GM18873 (cell line): ENCODE results near the gene RHBDL1.
A peak's percentile ranks its signal among the peaks of the same experiment; 100 is the strongest.

ENCODE experiments used
- ATAC-seq: cut with Tn5 transposase; IDR thresholded peaks from one replicate; pipeline ENCODE4 v1.9.1; 2021; ENCODE audit warnings: mild to moderate bottlenecking, moderate library complexity, moderate number of reproducible peaks; ENCODE audit not compliant: unreplicated experiment, low FRiP score

Gene RHBDL1

DNA sequence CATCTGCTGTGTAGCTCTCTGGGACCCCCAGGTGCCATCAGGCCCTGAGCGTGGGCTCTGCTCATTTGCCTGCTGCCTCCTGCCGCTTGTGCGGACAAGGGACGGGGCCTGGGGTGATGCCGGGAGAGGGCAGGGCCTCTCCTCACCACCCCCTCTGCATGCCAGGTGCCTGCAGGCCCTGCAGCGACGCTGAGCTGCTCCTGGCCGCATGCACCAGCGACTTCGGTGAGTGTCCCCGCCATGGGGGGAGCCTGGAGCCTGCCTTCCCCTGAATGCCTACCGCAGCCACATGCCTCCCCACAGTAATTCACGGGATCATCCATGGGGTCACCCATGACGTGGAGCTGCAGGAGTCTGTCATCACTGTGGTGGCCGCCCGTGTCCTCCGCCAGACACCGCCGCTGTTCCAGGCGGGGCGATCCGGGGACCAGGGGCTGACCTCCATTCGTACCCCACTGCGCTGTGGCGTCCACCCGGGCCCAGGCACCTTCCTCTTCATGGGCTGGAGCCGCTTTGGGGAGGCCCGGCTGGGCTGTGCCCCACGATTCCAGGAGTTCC is 41.4 kb downstream of the RHBDL1 start:
- no peak for ATAC-seq

DNA sequence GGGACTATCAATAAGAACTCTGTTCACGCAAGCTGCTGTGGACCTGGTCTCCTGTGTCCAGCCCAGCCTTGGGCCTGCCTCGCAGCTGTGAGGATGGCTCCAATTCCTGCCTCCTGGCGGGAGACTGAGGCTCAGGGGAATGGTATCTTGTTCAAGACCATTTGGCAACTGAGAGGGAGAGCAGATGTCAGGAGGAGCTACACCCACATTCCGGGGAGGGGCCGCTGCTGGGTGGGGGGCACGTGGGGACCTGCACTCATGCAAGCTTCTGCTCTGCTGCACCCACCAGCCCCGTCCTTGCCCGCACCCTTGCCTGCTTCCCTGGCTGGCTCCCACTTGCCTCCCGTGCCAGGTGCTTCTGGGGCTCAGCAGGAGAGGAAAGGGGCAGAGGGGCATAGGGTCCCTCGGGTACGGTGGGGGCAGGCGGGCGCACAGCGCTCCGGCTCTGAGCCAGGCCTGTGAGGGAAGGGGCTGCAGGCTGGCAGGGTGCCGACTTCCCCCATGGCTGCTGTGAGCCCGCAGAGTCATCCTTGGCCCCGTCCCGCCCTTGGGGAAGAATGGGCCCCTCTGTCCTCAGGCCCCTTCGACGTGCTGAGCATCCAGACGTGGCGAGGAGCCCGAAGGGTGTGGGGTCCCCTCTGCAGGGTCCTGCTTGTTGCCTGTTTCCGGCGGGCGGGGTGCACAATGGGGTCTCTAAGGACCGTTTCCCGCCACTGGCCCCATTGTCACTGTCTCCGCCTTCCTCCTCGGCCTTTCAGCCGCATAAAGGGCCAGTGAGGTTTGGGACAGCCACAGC is 42.2 kb downstream of the RHBDL1 start:
- no peak for ATAC-seq

DNA sequence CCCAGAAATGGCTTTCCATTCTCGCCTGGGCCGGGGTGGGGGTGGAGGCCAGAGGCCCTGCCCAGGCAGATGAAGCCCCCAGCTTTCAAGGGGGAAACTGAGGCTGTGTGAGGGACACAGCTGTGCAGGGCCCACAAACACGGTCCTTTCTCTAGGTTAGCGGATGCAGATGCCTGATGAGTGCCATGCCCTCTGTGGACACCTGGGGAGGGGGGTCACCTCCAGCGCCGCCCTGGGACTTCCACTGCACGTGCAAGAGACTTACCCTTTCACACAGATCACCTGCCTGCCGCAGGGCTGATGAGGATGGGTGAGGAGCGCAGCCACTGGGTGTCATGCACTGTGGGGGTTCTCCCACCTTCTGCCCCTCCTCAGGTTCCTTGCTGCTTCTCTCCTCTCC is 42.9 kb downstream of the RHBDL1 start:
- ATAC-seq: no peak

DNA sequence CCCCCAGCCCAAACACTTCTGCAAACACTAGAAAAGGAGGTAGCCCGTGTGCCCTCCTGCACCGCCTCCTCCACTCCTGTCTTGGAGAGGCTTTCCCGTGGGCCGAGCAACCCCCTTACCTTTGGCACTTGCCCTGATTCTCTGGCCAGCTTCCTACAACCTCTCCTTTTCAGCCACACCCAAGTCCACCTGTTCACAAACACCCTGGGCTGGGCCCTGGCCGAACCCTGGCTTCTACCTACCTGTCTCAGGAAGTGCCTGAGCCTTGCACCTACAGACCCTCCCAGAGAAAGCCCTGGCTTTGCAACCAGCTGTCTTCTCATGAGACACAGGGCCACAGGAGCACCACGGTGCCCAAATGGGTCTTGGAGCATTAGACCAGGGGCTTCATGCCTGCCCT is 43.5 kb downstream of the RHBDL1 start:
- no peak for ATAC-seq

DNA sequence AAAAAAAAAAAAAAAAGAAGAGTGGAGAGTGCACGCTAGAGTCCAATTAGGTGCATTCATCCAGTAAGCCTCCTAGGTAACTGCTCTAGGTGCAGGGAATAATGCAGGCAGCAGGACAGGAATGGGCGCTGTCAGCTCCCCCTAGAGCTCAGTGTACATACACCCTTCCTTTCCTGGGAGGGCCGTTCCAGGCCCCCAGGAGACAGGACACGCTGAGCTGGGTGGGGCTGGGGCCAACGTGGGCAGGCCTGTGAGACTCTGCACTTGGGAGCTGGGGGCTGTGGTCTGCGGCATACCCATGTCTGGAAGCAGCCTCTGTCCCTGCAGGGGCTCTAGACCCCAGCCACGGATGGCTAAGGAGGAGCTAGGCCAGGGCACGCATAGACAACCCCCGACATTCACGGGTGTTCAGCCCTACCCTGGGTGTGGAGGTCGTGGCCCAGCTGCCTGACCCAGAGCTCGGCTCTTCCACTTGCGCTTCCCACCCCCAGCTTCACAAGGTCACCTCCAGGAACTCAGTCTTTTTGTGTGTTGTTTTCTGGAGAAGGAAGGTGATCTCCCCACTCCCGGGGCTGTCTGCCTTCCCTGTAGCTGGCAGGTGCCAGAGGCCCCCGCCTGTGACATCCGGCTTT is 44.5 kb downstream of the RHBDL1 start:
- ATAC-seq: no peak

DNA sequence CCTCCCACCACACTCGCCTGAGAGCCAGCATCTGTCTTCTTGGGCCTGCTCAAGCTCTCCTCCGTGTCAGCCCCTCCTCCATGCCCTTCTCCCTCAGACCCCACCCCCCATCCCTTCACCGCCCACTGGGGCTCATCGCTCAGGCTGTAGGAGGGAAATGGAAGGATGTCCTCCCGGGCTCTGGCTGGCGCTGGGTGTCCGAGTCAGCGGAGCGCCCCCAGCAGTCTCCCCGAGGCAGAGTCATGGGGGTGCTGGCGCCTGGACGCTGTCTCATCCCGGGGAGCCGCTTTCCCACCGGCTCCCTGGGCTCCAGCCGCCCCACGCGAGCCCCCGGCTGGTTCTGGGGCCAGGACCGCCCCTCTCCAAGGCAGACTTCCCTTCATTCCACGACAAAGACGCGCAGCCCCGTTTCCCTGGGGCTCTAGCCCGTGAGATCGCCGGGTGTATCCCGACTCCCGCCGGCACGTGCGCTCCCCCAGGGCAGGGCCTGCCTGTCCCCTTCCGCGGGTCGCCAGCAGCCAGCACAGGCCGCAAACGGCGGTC is 45.0 kb downstream of the RHBDL1 start:
- peak; percentile 3 for ATAC-seq

DNA sequence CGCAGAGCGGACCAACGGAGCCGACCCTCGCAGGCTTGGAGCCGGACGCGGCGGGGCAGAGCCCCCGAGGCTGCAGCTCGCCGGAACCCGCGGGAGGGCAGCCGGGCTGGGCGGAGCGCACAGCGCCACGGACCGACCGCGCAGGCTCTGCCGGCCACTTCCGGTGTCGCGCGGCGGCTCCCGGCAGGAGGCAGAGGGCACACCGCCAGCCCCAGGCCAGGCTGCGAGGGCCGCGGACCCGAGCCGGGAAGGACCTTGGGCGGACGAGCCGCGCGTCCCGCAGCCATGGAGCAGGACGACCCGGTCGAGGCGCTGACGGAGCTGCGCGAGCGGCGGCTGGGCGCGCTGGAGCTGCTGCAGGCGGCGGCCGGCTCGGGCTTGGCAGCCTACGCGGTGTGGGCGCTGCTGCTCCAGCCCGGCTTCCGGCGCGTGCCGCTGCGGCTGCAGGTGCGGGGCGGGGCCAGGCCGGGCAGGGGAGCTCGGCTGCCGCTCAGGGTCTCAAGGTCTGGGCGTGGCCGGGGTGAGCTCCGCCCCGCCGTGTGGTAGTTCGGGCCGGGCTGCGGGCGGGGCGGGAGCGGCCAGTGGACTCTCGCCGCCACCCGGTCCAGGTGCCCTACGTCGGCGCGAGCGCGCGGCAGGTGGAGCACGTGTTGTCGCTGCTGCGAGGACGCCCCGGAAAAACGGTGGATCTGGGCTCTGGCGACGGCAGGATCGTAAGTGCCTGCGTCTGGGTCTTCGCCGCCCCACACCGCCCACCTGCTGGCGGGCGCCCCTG is 45.7 kb downstream of the RHBDL1 start, which contains the start of gene ANTKMT:
TSS of gene ANTKMT (plus strand) at position 157 of the 775 bp plus-strand sequence. CDS start at position 286, 129 bp downstream.
- peak; percentile 47 for ATAC-seq

DNA sequence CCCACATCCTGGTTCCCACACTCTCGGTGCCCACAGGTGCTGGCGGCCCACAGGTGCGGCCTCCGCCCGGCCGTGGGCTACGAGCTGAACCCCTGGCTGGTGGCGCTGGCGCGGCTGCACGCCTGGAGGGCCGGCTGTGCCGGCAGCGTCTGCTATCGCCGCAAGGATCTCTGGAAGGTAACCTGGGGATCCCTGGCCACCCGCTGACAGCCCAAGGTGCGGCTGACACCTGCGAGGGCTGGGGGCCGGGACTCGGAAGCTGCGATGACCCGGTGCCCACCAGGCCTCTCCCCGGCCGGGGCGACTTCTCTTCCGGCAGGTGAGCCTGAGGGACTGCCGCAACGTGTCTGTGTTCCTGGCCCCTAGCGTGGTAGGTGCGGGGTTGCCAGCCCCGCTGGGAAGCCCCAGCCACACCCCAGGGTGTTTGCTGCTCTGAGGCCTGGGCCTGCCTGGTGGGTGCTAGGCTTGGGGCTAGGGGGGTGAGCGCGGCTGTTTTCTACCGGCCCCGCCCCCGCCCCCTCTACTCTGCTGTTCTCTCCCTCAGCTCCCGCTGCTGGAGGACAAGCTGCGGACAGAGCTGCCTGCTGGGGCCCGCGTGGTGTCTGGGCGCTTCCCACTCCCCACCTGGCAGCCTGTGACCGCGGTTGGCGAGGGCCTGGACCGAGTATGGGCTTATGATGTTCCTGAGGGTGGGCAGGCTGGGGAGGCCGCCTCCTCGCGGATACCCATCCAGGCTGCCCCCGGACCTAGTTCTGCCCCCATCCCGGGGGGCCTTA is 46.5 kb downstream of the RHBDL1 start:
- no peak for ATAC-seq

DNA sequence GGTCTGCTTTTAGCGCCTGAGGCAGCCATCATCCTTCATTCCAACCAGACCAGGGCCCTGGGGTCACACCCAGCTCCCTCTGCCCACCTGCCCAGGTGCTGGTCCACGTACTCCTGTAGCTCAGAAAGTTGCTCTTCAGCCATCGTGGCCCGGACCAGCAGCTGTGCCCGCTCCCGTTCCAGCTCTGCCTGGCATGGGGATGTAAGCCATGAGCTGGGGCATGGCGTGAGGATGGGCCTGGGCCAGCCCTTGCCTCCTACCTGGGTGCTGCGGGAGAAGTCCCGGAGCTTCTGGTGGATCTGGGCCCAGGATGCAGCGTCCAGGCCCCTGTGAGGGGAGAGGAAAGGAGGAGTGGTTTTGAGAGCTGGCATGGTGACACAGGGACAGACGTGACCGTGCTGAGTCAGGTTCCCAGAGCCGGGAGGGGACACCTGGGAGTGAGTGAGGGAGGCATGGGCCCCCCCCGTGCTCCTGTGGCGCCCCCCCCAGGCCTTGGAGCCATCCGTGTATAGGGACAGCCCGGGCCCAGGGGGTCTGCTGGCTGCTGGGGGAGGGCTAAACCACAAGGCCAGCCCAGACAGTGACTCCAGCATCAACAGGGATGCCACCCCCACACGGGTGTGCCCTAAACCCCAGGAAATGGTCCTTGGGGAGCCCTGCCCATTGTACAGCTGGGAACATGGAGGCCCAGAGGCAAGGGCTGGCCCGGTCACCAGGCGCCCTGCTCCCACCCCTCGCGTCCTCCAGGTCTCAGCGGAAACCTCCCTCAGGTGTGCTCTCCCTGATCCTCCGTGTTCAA is 47.6 kb downstream of the RHBDL1 start:
- ATAC-seq: no peak

DNA sequence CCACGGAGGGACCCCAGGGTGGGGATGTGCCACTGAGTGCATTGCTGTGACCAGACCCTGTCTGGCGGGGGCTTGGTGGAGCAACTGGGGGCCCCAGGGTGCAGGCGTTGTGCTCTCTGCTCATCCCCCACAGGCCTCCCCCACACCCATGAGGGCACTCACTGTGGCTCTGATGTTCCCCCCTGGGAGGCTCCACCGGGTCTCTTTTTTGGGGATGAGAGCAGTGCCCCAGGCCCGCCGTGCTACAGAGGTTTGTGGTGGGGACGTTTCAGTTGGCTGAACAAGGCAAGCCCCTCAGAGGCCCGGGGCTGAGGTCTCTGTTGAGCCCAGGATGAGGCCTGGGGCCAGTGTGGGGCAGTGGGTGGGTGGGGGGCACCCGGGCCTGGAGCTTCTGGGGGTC is 48.2 kb downstream of the RHBDL1 start:
- ATAC-seq: no peak

DNA sequence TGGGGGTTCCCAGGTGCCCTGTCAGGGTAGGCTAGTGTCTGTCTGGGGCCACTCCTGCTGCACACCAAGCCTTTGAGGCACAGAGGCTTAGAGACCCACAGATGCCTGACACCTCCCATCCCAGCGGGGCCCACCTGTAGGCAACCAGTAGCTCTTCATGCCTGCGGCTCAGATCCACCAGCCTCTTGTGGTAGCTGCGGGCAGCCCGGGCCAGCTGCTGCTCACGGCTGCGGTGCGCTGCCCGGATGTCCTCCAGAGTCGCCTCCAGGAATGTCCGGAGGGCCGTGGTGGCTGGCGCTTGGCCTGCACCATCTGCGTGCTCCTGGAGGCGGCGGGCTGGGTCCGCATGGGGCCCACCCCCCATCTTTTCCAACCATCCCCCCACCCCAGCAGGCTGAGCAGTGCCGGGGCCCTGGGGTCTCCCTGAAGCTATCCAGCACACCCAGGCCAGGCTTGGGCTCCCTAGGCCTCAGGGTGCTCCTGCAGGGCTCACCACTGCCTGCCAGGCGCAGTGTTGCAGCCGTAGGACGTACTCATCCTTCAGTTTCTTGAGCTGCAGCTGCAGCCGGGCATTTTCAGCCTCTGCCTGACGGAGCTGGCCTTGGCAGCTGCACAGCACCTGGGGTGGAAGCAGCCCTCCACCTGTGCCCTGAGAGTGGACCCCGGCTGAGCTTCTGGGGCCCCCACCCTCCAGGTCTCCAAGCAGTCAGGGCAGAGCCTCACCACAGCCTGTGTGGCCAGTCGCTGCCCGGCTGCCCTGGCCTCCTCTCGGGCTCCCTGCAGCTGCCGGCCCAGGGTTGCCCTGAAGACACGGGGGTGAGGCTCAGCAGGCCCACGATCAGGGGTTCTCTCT is 48.9 kb downstream of the RHBDL1 start:
- no peak for ATAC-seq

DNA sequence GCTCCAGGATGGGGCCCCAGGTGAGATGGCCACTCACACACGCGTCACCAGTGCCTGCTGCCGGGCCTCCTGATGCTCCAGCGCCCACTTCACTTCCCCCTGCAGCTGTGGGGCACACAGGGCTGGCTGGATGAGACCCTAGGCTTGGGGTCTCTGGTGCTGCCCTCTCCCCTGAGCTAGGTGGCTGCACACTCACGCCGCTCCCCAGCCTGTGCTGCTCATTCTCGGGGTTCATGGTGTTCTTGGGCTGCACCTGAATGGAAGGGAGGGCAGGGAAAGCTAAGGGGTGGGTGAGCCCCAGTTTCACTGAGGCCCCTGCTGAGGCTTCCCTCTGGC is 49.5 kb downstream of the RHBDL1 start:
- ATAC-seq: no peak

DNA sequence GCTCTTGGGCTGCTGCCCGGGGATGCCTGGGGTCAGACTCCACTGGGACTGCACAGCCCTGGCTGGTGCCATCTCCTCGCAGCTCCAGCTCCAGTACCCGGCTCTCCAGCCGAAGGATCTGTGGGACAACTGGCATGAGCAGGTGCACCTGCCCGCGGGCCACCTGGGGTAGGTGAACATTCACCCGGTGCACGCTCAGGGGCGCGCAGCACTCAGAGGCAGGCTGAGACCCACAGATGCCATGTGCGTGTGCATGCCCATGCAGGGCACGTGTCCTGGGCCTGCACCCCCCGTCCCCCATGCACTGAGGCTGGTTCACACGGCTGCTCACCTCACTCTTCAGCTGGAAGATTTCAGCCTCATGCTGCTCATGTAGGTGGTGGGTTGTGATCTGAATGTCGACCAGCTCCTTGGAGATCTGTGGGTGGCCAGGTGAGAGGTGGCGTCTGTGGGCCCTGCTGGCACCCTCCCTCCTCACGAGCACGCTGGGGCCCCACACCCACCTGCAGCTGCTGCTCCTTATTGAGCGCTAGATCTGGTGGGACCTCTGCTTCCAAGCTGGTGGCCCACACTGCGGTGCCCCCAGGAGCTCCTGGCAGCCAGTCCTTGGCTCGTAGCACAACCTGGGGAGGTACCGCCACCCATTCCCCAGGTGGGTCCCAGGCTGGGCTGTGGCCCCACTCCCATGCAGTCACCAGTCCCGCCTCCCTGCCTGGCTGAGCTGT is 50.2 kb downstream of the RHBDL1 start:
- ATAC-seq: no peak

DNA sequence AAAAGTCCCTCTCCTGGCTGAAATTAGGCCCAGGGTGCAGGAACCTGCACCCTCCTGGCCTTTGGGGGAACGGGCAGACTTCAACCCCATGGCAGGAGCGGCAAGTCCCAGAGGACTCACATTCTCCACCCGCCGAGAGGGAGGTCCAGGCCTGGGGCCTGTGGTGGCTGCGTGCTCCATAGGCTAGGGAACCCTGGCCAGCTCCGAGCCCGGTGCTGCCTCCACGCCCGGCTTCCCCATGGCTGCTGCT is 50.6 kb downstream of the RHBDL1 start:
- ATAC-seq: no peak

DNA sequence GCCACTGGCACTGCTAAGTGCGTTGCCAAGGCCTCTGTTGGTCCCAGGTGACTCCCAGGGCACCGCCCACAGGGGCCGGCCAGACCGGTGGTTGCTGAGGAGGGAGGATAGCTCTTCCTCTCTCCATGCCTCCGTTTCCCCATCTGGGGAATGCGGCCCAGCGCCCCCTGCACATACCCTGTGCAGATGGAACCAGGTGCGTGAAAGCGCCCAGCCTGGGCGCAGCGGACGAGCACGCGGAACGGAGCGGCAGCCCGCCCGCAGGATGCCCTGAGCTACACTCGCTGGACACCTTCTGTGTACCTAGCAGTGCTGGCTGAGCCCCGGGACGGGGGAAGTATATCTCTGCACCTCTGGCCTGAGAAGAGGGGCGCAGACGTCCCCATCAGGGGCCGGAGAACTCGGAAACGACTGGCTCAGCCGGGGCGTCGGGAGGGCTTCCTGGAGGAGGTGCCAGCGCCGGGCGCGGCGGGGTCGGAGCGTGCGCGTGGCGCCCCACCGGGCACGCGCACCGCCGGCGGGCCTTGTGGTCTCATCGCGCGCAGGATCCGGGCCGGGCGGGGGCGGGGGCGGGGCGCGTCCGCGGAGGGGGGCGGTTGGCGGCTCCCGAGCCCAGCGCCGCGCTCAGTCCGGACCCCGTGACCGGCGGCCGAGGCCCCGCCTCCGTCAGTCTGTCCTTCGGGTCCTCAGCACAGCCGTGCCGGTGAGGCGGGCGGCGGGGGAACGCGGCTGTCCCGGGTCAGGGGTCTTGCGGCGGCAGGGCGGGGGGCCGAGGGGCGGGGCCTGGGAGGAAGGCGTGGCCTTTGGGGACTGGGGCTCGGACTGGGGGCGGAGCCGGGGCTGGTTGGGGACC is 51.2 kb downstream of the RHBDL1 start, which contains the start of the genes CCDC78 and HAGHL:
TSS of gene CCDC78 (minus strand) at position 6 of the 853 bp plus-strand sequence. CDS start 76 bp downstream, outside the sequence.
TSS of gene HAGHL (plus strand) at position 669 of the 853 bp plus-strand sequence. CDS start 404 bp downstream, outside the sequence.
- no peak for ATAC-seq

DNA sequence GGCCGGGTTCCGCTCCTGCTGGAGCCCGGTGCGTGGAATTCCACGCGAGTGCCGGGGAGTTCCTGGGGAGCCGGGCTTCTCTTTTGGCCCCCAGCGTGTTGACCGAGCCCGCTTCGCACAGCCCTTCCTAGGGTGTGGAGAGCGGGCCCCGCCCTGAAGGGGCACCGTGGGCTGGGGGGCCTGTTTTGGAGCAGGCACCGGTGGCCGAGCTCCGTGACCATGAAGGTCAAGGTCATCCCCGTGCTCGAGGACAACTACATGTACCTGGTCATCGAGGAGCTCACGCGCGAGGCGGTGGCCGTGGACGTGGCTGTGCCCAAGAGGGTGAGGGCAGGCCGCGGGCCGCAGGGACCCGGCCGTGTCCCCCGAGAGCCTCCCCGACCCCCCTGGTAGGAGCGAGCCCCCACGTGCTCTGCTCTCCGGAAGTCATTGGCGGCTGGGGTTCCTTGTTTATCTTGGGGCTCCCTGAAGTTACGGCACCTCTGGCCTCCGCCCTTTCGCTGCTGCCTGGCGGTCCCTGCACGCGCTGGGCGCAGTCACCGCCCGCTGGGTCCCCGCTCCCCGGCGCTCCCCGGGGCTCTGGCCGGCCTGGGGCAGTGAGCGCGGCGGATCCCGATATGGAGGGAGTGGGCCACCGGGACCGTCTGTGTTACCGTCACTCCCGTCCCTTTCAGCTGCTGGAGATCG is 52.0 kb downstream of the RHBDL1 start:
- no peak for ATAC-seq
